Endothelial cell of umbilical vein (primary cell): ENCODE measurements around the gene EPC2.

Source experiments
- MAX ChIP-seq: IDR thresholded peaks from 2 replicates; pipeline ENCODE4 v1.6.1; 2011; ENCODE audit not compliant: insufficient read depth, insufficient read length
- POLR2AphosphoS5 ChIP-seq: IDR thresholded peaks from 2 replicates; pipeline ENCODE4 v1.6.1; 2012; ENCODE audit warnings: low read depth, mild to moderate bottlenecking, control low read depth, low read length, moderate library complexity; ENCODE audit not compliant: insufficient read depth

- TF ChIP-seq MAX (no peak), POLR2AphosphoS5 (no peak)
Measured at GRCh38 chr2:148819019-148819585, 174.6 kb downstream of the EPC2 start.
